Neural crest cell (in vitro differentiated cells): Measurements from ENCODE around the gene LAMA3. TPM values are rescaled to one million over a fixed set of nuclear protein-coding genes. Genes with fewer than 3 reads are reported as not detected.
A peak's percentile ranks its signal among the peaks of the same experiment; 100 is the strongest.

ENCODE experiments used
- DNase-seq: peaks from one replicate; pipeline ENCODE4 v3.0.0; 2021; ENCODE audit warnings: low read depth, mixed read lengths, low spot score
- H3K27ac Mint-ChIP-seq: one replicate; pipeline ENCODE4 v1.8.0; 2021; ENCODE audit warnings: mild to moderate bottlenecking, mixed read lengths; ENCODE audit not compliant: unreplicated experiment
- H3K27me3 Mint-ChIP-seq: 2 replicates; pipeline ENCODE4 v1.8.0; 2021; ENCODE audit warnings: low read depth, mild to moderate bottlenecking, mixed read lengths
- H3K36me3 Mint-ChIP-seq: 2 replicates; pipeline ENCODE4 v1.8.0; 2021; ENCODE audit warnings: low read depth, mild to moderate bottlenecking, mixed read lengths
- H3K4me1 Mint-ChIP-seq: 2 replicates; pipeline ENCODE4 v1.8.0; 2021; ENCODE audit warnings: mixed read lengths
- H3K4me3 Mint-ChIP-seq: one replicate; pipeline ENCODE4 v1.8.0; 2021; ENCODE audit warnings: mild to moderate bottlenecking, mixed read lengths
- H3K9me3 Mint-ChIP-seq: 2 replicates; pipeline ENCODE4 v1.8.0; 2021; ENCODE audit warnings: mixed read lengths
- total RNA-seq: library from RNA; stranded (reverse); gene quantifications from 2 replicates; pipeline ENCODE4 v1.2.1, GENCODE V29; 2021
- TF ChIP-seq, protein P1 (sequence below): fragments of 200-600 bp; sonication (generic); conservative IDR thresholded peaks from 2 replicates; pipeline ENCODE4 v1.5.0; 2021; ENCODE audit warnings: antibody characterized with exemption, mild to moderate bottlenecking

LAMA3 gene
- total RNA-seq, 1 donor from 2014 or later = 0.35 TPM

DNA sequence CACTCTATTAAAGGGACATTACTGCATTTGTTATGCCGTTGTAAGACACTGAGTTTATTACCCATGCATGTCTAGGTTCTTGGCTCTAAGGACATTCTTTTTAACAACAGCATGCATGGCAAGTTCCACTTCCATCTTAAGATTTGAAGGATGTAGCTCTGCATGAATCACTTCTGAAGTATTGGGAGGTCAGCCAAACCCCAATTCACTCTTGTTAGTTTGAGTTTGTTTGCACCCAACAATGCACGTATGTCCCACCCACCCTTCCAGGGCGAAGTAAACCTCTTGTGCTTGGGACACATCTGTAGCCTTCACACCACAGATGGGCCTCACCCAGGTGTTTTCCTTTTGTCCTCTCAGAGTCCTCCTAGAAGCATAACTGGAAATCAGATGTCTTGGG lies 5.6 kb upstream of the LAMA3 start:
- no peak for DNase-seq
- Mint-ChIP-seq H3K27me3 (peaks cover 87% of the 10 kb centered on the region), H3K9me3 (no peaks in the 10 kb centered on the region), H3K36me3 (no peaks in the 10 kb centered on the region), H3K4me1 (no peaks in the 10 kb centered on the region), H3K27ac (no peak overlapping the region), H3K4me3 (no peak overlapping the region)
- TF ChIP-seq, protein P1, sequence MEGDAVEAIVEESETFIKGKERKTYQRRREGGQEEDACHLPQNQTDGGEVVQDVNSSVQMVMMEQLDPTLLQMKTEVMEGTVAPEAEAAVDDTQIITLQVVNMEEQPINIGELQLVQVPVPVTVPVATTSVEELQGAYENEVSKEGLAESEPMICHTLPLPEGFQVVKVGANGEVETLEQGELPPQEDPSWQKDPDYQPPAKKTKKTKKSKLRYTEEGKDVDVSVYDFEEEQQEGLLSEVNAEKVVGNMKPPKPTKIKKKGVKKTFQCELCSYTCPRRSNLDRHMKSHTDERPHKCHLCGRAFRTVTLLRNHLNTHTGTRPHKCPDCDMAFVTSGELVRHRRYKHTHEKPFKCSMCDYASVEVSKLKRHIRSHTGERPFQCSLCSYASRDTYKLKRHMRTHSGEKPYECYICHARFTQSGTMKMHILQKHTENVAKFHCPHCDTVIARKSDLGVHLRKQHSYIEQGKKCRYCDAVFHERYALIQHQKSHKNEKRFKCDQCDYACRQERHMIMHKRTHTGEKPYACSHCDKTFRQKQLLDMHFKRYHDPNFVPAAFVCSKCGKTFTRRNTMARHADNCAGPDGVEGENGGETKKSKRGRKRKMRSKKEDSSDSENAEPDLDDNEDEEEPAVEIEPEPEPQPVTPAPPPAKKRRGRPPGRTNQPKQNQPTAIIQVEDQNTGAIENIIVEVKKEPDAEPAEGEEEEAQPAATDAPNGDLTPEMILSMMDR = no peak

DNA sequence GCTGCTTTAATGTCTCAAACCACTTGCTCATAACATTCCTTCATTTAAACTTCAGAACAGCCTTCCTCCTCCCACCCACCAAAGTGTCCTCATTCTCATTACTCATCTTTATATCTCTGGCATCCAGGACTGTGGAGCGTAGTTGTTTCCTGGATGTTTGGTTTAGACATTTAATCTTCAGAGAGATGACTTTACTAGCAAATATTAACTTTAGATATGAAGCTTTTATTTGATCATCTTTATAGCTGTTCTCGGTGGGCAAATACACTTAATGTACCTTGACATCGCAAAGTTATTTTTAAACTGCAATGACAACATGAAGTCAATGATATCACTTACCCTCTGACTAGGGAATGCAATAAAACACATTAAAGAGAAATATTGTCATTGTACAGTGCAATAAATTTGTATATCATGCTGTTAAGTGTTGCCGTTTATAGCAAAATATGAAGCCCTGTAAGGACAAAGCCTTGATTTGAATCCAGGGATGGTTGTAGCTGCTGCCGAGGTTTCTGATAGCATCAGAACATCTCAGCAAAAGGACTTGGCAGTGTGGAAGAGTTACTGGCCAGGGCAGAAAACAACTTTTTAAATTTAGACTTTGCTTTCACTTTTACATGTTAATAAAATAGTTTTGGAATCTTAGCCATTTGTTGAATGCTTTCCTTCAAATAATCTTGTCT lies 4.6 kb upstream of the LAMA3 start:
- no peak for DNase-seq
- Mint-ChIP-seq H3K36me3 (no peaks in the 10 kb centered on the region), H3K9me3 (no peaks in the 10 kb centered on the region), H3K4me3 (no peak overlapping the region), H3K27ac (no peak overlapping the region), H3K4me1 (peaks cover 4% of the 10 kb centered on the region), H3K27me3 (peaks cover 87% of the 10 kb centered on the region)
- TF ChIP-seq, protein P1 = no peak

DNA sequence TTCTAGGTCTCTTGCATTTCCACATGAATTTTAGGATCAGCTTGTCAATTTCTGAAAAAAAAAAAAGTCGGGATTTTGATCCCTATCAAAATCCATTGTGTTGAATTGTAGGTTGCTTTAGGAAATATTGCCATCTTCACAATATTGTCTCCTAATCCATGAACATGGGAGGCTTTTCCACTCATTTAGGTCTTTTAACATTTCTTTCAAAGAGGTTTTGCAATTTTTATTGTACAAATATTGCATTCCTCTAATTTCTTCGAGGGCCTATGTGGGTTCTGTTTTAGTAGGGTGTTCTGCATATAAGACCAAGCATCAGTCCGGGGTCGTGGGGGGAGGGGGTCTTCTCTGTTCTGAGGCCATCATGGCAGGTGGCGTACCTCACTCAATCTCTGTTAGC lies 725 bp upstream of the LAMA3 start:
- Mint-ChIP-seq H3K4me3 (peak overlapping the region; percentile 39), H3K27ac (no peak overlapping the region), H3K4me1 (peaks cover 4% of the 10 kb centered on the region), H3K36me3 (no peaks in the 10 kb centered on the region), H3K27me3 (peaks cover 80% of the 10 kb centered on the region), H3K9me3 (no peaks in the 10 kb centered on the region)
- TF ChIP-seq, protein P1 = no peak
- no peak for DNase-seq

DNA sequence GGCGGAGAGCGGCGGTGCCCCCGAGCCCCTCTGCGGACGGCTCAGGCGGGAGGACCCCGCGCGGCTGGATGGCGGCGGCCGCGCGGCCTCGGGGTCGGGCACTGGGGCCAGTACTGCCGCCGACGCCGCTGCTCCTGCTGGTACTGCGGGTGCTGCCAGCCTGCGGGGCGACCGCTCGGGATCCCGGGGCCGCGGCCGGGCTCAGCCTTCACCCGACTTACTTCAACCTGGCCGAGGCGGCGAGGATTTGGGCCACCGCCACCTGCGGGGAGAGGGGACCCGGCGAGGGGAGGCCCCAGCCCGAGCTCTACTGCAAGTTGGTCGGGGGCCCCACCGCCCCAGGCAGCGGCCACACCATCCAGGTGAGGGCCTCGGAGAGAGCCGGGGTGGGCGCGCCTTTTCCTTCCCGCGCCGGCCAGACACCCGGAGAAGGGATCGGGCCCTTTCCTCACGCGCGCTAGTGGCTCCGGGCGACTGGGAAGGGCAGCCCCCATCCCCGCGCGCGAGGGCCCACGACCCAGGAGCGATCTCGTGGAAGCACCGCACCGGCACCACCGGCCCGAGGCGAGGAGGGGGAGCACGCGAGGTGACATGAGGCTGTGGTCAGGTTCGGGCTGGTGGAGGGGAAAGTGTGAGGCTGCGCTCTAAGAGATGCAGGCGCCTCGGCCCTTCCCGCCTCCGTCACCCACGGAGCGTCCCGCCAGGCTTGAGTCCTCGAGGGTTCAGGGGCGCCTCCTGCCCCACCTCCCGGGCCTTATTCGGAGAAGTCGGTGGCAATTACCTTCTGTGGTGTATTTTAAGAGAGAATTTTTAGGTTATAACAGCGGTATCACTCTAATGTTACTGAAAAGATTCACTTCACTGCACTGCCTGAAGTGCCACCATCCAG lies 607 bp downstream of the LAMA3 start:
- peaks cover 4% of the 10 kb centered on the region for H3K4me1 Mint-ChIP-seq
- DNase-seq = peak; percentile 21
- TF ChIP-seq, protein P1 = no peak
- no peaks in the 10 kb centered on the region for H3K9me3 Mint-ChIP-seq
- peak overlapping the region; percentile 37 for H3K4me3 Mint-ChIP-seq
- H3K27me3 Mint-ChIP-seq = peaks cover 71% of the 10 kb centered on the region
- H3K27ac Mint-ChIP-seq = no peak overlapping the region
- H3K36me3 Mint-ChIP-seq = no peaks in the 10 kb centered on the region

DNA sequence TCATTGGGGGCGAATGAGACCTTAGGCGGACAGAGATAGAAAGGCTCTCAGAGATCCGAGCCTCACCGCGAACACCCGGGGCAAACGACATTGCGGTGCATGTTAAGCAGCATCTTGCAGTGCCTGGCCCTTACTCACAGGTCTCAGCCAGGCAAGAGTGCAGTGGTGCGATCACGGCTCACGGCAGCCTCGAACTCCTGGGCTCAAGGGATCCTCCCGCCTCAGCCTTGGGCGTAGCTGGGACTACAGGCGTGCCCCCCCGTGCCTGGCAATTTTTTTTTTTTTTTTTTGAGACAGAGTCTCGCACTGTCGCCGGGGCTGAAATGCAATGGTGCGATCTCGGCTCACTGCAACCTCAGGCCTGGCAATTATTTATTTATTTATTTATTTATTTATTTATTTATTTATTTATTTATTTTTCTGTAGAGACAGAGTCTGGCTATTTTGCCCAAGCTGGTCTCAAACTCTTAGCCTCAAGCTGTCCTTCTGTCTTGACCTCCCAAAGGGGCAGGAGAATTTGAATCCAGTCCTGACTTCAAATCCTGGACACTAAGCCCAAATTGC lies 1.3 kb downstream of the LAMA3 start:
- Mint-ChIP-seq H3K4me1 (peaks cover 4% of the 10 kb centered on the region), H3K27me3 (peaks cover 64% of the 10 kb centered on the region), H3K9me3 (no peaks in the 10 kb centered on the region), H3K36me3 (no peaks in the 10 kb centered on the region), H3K4me3 (peak overlapping the region; percentile 37), H3K27ac (no peak overlapping the region)
- TF ChIP-seq, protein P1 = no peak
- DNase-seq = no peak
